HepG2 (cell line): ENCODE measurements around the gene ARHGEF9. TPM values are rescaled to one million over a fixed set of nuclear protein-coding genes. Genes with fewer than 3 reads are reported as not detected.

Source experiments
- ETS1 ChIP-seq: sonication (generic); formaldehyde crosslinking; IDR thresholded peaks from 2 replicates; pipeline ENCODE4 v1.4.0; 2020; ENCODE audit warnings: missing genetic modification reagents
- KIAA2018 ChIP-seq: sonication (generic); formaldehyde crosslinking; IDR thresholded peaks from 2 replicates; pipeline ENCODE4 v1.5.0; 2020; ENCODE audit warnings: mild to moderate bottlenecking, missing genetic modification reagents, borderline replicate concordance
- MTERF4 ChIP-seq: sonication (generic); formaldehyde crosslinking; IDR thresholded peaks from 2 replicates; pipeline ENCODE4 v1.8.0; 2023; ENCODE audit warnings: mild to moderate bottlenecking, missing genetic modification reagents
- polyA plus RNA-seq, 8 experiments: library from polyadenylated mRNA; depleted of rRNA in 3 of 8; stranded (reverse) in 7 of 8; unstranded in 1 of 8; fragments of >200 nt; fragmentation: Illumina TruSeq in 4 of 8; extraction: Trizol in 4 of 8; gene quantifications; 2 replicates each; pipeline versions ENCODE4 v1.2.1 to v1.2.3, GENCODE V29; 2011 to 2016; ENCODE audit warnings: low read depth in 4 of 8, missing spikeins in 1 of 8, mixed read lengths in 1 of 8; ENCODE audit not compliant: insufficient read depth in 1 of 8
- total RNA-seq, 5 experiments: library from RNA; depleted of rRNA; stranded (reverse); fragments of >200 nt; fragmentation: Illumina TruSeq; extraction: Trizol; gene quantifications; 2 replicates each; pipeline ENCODE4 v1.2.3, GENCODE V29; 2016; ENCODE audit warnings: low read depth in 1 of 5

The ARHGEF9 gene
- total and polyA plus RNA-seq, 2 of the 13 experiments (the other 11 are each of a cell fraction or from before 2014, with no cell fraction given), result 0.91 to 1.8 TPM

- no peak for TF ChIP-seq MTERF4 (CRISPR knock-in tag)
- no peak for TF ChIP-seq ETS1 (CRISPR knock-in tag)
- no peak for TF ChIP-seq KIAA2018 (CRISPR knock-in tag)
Measured at GRCh38 chrX:63740382-63740781, 44.6 kb downstream of the ARHGEF9 start (continued).
